HepG2 (cell line): Measurements from ENCODE around the gene RNF149. TPM values are rescaled to one million over a fixed set of nuclear protein-coding genes. Genes with fewer than 3 reads are reported as not detected.

Experiments used
- ATAC-seq: fragments of 200-7000 bp; cut with Tn5 transposase; 3 replicates; pipeline ENCODE4 v1.9.1; 2020; ENCODE audit warnings: mild to moderate bottlenecking, moderate library complexity
- BruUV-seq: library from RNA; stranded (reverse); fragments of 400-500 nt; replicated peaks from 2 replicates; lab custom pipeline; 2021; lab: Mats Ljungman, UMichigan
- CTCF ChIA-PET: fragments of 300-600 bp; formaldehyde crosslinking; extraction: SDS; loops from one replicate; lab custom pipeline; 2021; ENCODE audit warnings: low total read pairs, inconsistent platforms, low intra/inter-chr PET ratio; lab: Yijun Ruan, JAX
- POLR2A ChIA-PET: fragments of 350-600 bp; sonication (Branson Sonifier 250); formaldehyde crosslinking; loops from one replicate; lab custom pipeline; 2020; ENCODE audit warnings: antibody characterized with exemption, inconsistent platforms; lab: Yijun Ruan, JAX
- DNase-seq: peaks from one replicate; pipeline ENCODE4 v3.0.0-alpha.2; 2015; ENCODE audit warnings: low spot score
- FAIRE-seq: peaks from 3 replicates; lab custom pipeline; 2011; peaks lifted over from hg19 to GRCh38; lab: Jason Lieb, UNC
- H2AFZ ChIP-seq: one replicate; pipeline ENCODE4 v1.6.1; 2011; ENCODE audit warnings: low read length, inconsistent platforms
- H3K27ac ChIP-seq: fragments of 300-600 bp; 3 replicates; pipeline ENCODE4 v1.8.0; 2011; ENCODE audit warnings: mixed run types, mild to moderate bottlenecking, mixed read lengths, low read length, inconsistent platforms; ENCODE audit not compliant: insufficient read depth; ENCODE audit errors: extremely low read length
- H3K27me3 ChIP-seq, 2 experiments: fragments of 200-600 bp in 1 of 2; 2 replicates in 1 of 2; 3 replicates in 1 of 2; pipeline versions ENCODE4 v1.6.0 to v1.8.0; 2011; ENCODE audit warnings: low read length in 2 of 2, mild to moderate bottlenecking in 2 of 2, moderate library complexity in 2 of 2, inconsistent platforms in 1 of 2; ENCODE audit not compliant: insufficient read depth in 2 of 2, control insufficient read depth in 1 of 2
- H3K36me3 ChIP-seq, 2 experiments: fragments of 200-600 bp in 1 of 2; replicated peaks in 1 of 2; 2 replicates in 1 of 2; 3 replicates in 1 of 2; pipeline versions ENCODE4 v1.5.1 to v1.8.0; 2011; ENCODE audit warnings: low read length in 2 of 2, inconsistent platforms in 1 of 2; ENCODE audit not compliant: insufficient read depth in 2 of 2, control insufficient read depth in 1 of 2
- H3K4me1 ChIP-seq: 2 replicates; pipeline ENCODE4 v1.5.1; 2012; ENCODE audit warnings: low read length, inconsistent platforms; ENCODE audit not compliant: insufficient read depth
- H3K4me2 ChIP-seq: 2 replicates; pipeline ENCODE4 v1.6.0; 2011; ENCODE audit warnings: low read depth, low read length, inconsistent platforms
- H3K4me3 ChIP-seq, 3 experiments: fragments of 200-600 bp in 1 of 3; sonication (generic), shearing (Covaris generic) in 1 of 3; replicated peaks in 1 of 3; 2 replicates each; pipeline ENCODE4 v1.5.1; 2011 to 2016; ENCODE audit warnings: low read length in 3 of 3, inconsistent platforms in 2 of 3, low read depth in 2 of 3, mild to moderate bottlenecking in 2 of 3, control low read depth in 1 of 3, mixed read lengths in 1 of 3; ENCODE audit not compliant: insufficient read depth in 1 of 3
- H3K79me2 ChIP-seq: one replicate; pipeline ENCODE4 v1.6.1; 2011; ENCODE audit warnings: low read length, inconsistent platforms; ENCODE audit not compliant: insufficient read depth
- H3K9ac ChIP-seq: 2 replicates; pipeline ENCODE4 v1.6.0; 2011; ENCODE audit warnings: mild to moderate bottlenecking, low read depth, low read length, inconsistent platforms; ENCODE audit not compliant: insufficient read depth
- H3K9me3 ChIP-seq: 2 replicates; pipeline ENCODE4 v1.5.1; 2012; ENCODE audit warnings: mild to moderate bottlenecking, low read length
- H4K20me1 ChIP-seq: 2 replicates; pipeline ENCODE4 v1.6.0; 2011; ENCODE audit warnings: inconsistent platforms, mild to moderate bottlenecking, low read length, moderate library complexity; ENCODE audit not compliant: insufficient read depth
- ADNP ChIP-seq: sonication (generic); formaldehyde crosslinking; IDR thresholded peaks from 2 replicates; pipeline ENCODE4 v1.4.0; 2020; ENCODE audit warnings: missing genetic modification reagents
- CBX1 ChIP-seq: IDR thresholded peaks from one replicate; pipeline ENCODE4 v1.6.1; 2016; ENCODE audit warnings: antibody characterized with exemption, low read depth
- CHD4 ChIP-seq: fragments of 200-600 bp; sonication (generic); IDR thresholded peaks from 2 replicates; pipeline ENCODE4 v1.7.0; 2017; ENCODE audit warnings: mild to moderate bottlenecking, low read length, borderline replicate concordance
- HDAC2 ChIP-seq: sonication (generic); formaldehyde crosslinking; IDR thresholded peaks from 2 replicates; pipeline ENCODE4 v1.4.0; 2020; ENCODE audit warnings: missing genetic modification reagents
- HDAC6 ChIP-seq: fragments of 200-600 bp; sonication (generic); IDR thresholded peaks from 2 replicates; pipeline ENCODE4 v1.7.0; 2017; ENCODE audit warnings: mild to moderate bottlenecking, antibody characterized with exemption, low read length, low read depth
- KDM1A ChIP-seq: IDR thresholded peaks from 2 replicates; pipeline ENCODE4 v1.6.1; 2016; ENCODE audit warnings: missing compliant biosample characterization
- KDM4B ChIP-seq: sonication (generic); formaldehyde crosslinking; IDR thresholded peaks from 2 replicates; pipeline ENCODE4 v1.4.0; 2020; ENCODE audit warnings: missing genetic modification reagents
- RCOR2 ChIP-seq: IDR thresholded peaks from 2 replicates; pipeline ENCODE4 v1.6.1; 2016; ENCODE audit warnings: missing biosample characterization, missing genetic modification reagents
- ZMYM3 ChIP-seq: sonication (generic); formaldehyde crosslinking; IDR thresholded peaks from 2 replicates; pipeline ENCODE4 v1.5.1; 2020; ENCODE audit warnings: mild to moderate bottlenecking, missing genetic modification reagents
- ZNF629 ChIP-seq: sonication (generic); formaldehyde crosslinking; conservative IDR thresholded peaks from 2 replicates; pipeline ENCODE4 v1.5.0; 2020; ENCODE audit warnings: missing genetic modification reagents
- ZNF780A ChIP-seq: sonication (generic); formaldehyde crosslinking; IDR thresholded peaks from 2 replicates; pipeline ENCODE4 v1.8.0; 2022; ENCODE audit warnings: mild to moderate bottlenecking, missing genetic modification reagents, moderate library complexity
- WGBS: methylation state at CpG from one replicate; pipeline ENCODE4 v1.1.6; 2017; ENCODE audit warnings: low lambda C conversion rate; 5-methylcytosine and 5-hydroxymethylcytosine counted together
- in situ Hi-C: cut with HindIII; loops from 2 replicates; pipeline ENCODE4 v1.10.0; 2017; ENCODE audit warnings: low pct_unique_long_range_greater_than_20kb; ENCODE audit not compliant: extremely low pct_ligation_motif_present
- intact Hi-C: fragments of 100-400 bp; cut with micrococcal nuclease; formaldehyde crosslinking; loops from one replicate; pipeline ENCODE4 v1.10.0; 2022; ENCODE audit not compliant: unreplicated experiment
- polyA plus RNA-seq, 8 experiments: library from polyadenylated mRNA; depleted of rRNA in 3 of 8; stranded (reverse) in 7 of 8; unstranded in 1 of 8; fragments of >200 nt; fragmentation: Illumina TruSeq in 4 of 8; extraction: Trizol in 4 of 8; gene quantifications; 2 replicates each; pipeline versions ENCODE4 v1.2.1 to v1.2.3, GENCODE V29; 2011 to 2016; ENCODE audit warnings: low read depth in 4 of 8, missing spikeins in 1 of 8, mixed read lengths in 1 of 8; ENCODE audit not compliant: insufficient read depth in 1 of 8
- total RNA-seq, 5 experiments: library from RNA; depleted of rRNA; stranded (reverse); fragments of >200 nt; fragmentation: Illumina TruSeq; extraction: Trizol; gene quantifications; 2 replicates each; pipeline ENCODE4 v1.2.3, GENCODE V29; 2016; ENCODE audit warnings: low read depth in 1 of 5
- TF ChIP-seq, protein P1 (sequence below): sonication (generic); formaldehyde crosslinking; IDR thresholded peaks from 2 replicates; pipeline ENCODE4 v1.4.0; 2020; ENCODE audit warnings: mild to moderate bottlenecking, missing genetic modification reagents

RNF149 gene
- total and polyA plus RNA-seq, 2 of the 13 experiments (the other 11 are each of a cell fraction or from before 2014, with no cell fraction given): 87.6 to 109 TPM

DNA sequence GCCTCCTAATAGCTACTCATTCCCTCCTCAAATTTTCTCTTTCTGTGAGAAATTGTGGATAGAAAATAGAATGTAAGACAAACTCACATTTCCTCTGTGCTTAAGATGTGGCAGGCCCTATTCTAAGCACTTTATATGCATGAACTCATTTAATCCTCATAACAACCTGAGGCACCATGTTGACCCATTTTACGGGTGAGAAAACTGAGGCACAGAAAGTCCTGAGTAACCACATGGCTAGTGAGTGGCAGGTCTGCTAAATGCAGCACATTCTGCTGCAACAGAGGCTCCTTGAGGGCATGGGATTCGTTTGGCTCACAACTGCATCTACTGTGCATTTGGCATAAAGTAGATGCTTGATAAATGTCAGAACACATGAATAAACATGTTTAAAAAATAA lies 22.7 kb upstream of the RNF149 start:
- FAIRE-seq: no peak
- CTCF ChIA-PET: no interaction called here

More for the DNA sequence above, 22.7 kb upstream of the RNF149 start:
- DNase-seq (no peak), ATAC-seq (no peak)
- H3K36me3 ChIP-seq: no peaks in the 10 kb centered on the region
- H3K9me3 ChIP-seq: no peaks in the 10 kb centered on the region
- H3K27me3 ChIP-seq: no peaks in the 10 kb centered on the region
- H3K4me1 ChIP-seq: peaks cover 76% of the 10 kb centered on the region
- H2AFZ ChIP-seq: peak overlapping the region; percentile 92
- POLR2A ChIA-PET: interaction anchor here (0.9 to 2.9 kb wide), 4 partner anchors 21 to 85 kb away, joined by 3 to 37 read pairs (median 5); partner anchors contain the start of genes CNOT11 and RNF149
- intact Hi-C loops: loop anchor here (2.0 to 5.0 kb wide), 2 partner anchors 22 to 436 kb away; partner anchors contain the start of gene RNF149
- H4K20me1 ChIP-seq: no peaks in the 10 kb centered on the region
- H3K4me2 ChIP-seq: peak overlapping the region; percentile 91
- WGBS: 73% methylated on average over 2 of the region's 2 CpGs
- no TSS peak for BruUV-seq
- peak overlapping the region; percentile 77 for H3K9ac ChIP-seq
- no peaks in the 10 kb centered on the region for H3K79me2 ChIP-seq
- in situ Hi-C loops: no loop called here
- peak; percentile 95; the same call in 1 of the 2 replicates for TF ChIP-seq KDM1A (CRISPR knock-in tag)
- peak; percentile 99 for TF ChIP-seq ZNF629 (CRISPR knock-in tag)
- TF ChIP-seq RCOR2 (CRISPR knock-in tag): peak; percentile 65; the same call in 1 of the 2 replicates
- no peak for TF ChIP-seq ZNF780A (CRISPR knock-in tag)
- peak; percentile 93 for TF ChIP-seq ADNP (CRISPR knock-in tag)
- peak; percentile 20 for TF ChIP-seq CBX1
- TF ChIP-seq HDAC6: 0 out of 2 replicates have a peak, but pooled peaks have one; percentile 20
- peak; percentile 99 for TF ChIP-seq CHD4
- TF ChIP-seq ZMYM3: peak; percentile 97
- TF ChIP-seq, protein P1, sequence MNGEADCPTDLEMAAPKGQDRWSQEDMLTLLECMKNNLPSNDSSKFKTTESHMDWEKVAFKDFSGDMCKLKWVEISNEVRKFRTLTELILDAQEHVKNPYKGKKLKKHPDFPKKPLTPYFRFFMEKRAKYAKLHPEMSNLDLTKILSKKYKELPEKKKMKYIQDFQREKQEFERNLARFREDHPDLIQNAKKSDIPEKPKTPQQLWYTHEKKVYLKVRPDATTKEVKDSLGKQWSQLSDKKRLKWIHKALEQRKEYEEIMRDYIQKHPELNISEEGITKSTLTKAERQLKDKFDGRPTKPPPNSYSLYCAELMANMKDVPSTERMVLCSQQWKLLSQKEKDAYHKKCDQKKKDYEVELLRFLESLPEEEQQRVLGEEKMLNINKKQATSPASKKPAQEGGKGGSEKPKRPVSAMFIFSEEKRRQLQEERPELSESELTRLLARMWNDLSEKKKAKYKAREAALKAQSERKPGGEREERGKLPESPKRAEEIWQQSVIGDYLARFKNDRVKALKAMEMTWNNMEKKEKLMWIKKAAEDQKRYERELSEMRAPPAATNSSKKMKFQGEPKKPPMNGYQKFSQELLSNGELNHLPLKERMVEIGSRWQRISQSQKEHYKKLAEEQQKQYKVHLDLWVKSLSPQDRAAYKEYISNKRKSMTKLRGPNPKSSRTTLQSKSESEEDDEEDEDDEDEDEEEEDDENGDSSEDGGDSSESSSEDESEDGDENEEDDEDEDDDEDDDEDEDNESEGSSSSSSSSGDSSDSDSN (CRISPR knock-in tag): no peak
- TF ChIP-seq KDM4B (CRISPR knock-in tag): no peak
- TF ChIP-seq HDAC2: peak; percentile 33; the same call in 1 of the 2 replicates
- peak overlapping the region; percentile 88 for H3K27ac ChIP-seq
- H3K4me3 ChIP-seq: peak overlapping the region in 2 of 3 experiments; percentile 58 to 64; a peak in 2 of 6 replicates
